Muscle layer of colon (tissue), 2 donors: ENCODE results near the gene CGNL1.

Source experiments
- H3K27ac ChIP-seq: one replicate; pipeline ENCODE4 v1.7.0; 2013; ENCODE audit warnings: low read depth, mild to moderate bottlenecking, low read length, moderate library complexity
- H3K27me3 ChIP-seq, 2 donors: one replicate each; pipeline ENCODE4 v1.7.0; 2013; ENCODE audit warnings: low read length in 2 of 2, mild to moderate bottlenecking in 2 of 2; ENCODE audit not compliant: insufficient read depth in 2 of 2, control insufficient read depth in 1 of 2
- H3K36me3 ChIP-seq: one replicate; pipeline ENCODE4 v1.7.0; 2013; ENCODE audit warnings: mild to moderate bottlenecking, low read length; ENCODE audit not compliant: insufficient read depth
- H3K4me1 ChIP-seq: one replicate; pipeline ENCODE4 v1.7.0; 2013; ENCODE audit warnings: mild to moderate bottlenecking, low read length; ENCODE audit not compliant: insufficient read depth
- H3K4me3 ChIP-seq, 2 donors: one replicate each; pipeline ENCODE4 v1.7.0; 2013; ENCODE audit warnings: low read length in 2 of 2, low read depth in 1 of 2, mild to moderate bottlenecking in 1 of 2, moderate library complexity in 1 of 2
- H3K9ac ChIP-seq: one replicate; pipeline ENCODE4 v1.7.0; 2013; ENCODE audit warnings: low read length
- H3K9me3 ChIP-seq: one replicate; pipeline ENCODE4 v1.7.0; 2013; ENCODE audit warnings: mild to moderate bottlenecking, low read length
- donor health status: abdominal sarcoma.
- donor health status: Adenocarcinoma of cecum.

CGNL1 gene

GRCh38 chr15:57533448-57533799 is 157.1 kb downstream of the CGNL1 start:
- H3K9me3 ChIP-seq = no peaks in the 10 kb centered on the region
- peaks cover 8% of the 10 kb centered on the region for H3K4me1 ChIP-seq
- no peak overlapping the region for H3K27ac ChIP-seq
- no peak overlapping the region for H3K4me3 ChIP-seq
- peaks cover 0 to 6% of the 10 kb centered on the region in 2 donors for H3K27me3 ChIP-seq
- no peak overlapping the region for H3K9ac ChIP-seq
- H3K36me3 ChIP-seq = no peaks in the 10 kb centered on the region

GRCh38 chr15:57534281-57534680 is 158.0 kb downstream of the CGNL1 start:
- Histone ChIP-seq H3K9ac (no peak overlapping the region), H3K27me3 (peaks cover 0 to 6% of the 10 kb centered on the region in 2 donors), H3K4me1 (peaks cover 8% of the 10 kb centered on the region), H3K9me3 (no peaks in the 10 kb centered on the region), H3K27ac (no peak overlapping the region), H3K36me3 (no peaks in the 10 kb centered on the region), H3K4me3 (no peak overlapping the region)

GRCh38 chr15:57537072-57537471 is 160.8 kb downstream of the CGNL1 start:
- H3K4me1 ChIP-seq = no peaks in the 10 kb centered on the region
- peaks cover 0 to 6% of the 10 kb centered on the region in 2 donors for H3K27me3 ChIP-seq
- H3K4me3 ChIP-seq = no peak overlapping the region
- no peak overlapping the region for H3K9ac ChIP-seq
- no peaks in the 10 kb centered on the region for H3K36me3 ChIP-seq
- H3K9me3 ChIP-seq = no peaks in the 10 kb centered on the region
- H3K27ac ChIP-seq = no peak overlapping the region

GRCh38 chr15:57537488-57538264 is 161.4 kb downstream of the CGNL1 start:
- no peaks in the 10 kb centered on the region for H3K9me3 ChIP-seq
- no peak overlapping the region for H3K4me3 ChIP-seq
- no peak overlapping the region for H3K27ac ChIP-seq
- no peaks in the 10 kb centered on the region for H3K4me1 ChIP-seq
- H3K36me3 ChIP-seq = no peaks in the 10 kb centered on the region
- peaks cover 0 to 6% of the 10 kb centered on the region in 2 donors for H3K27me3 ChIP-seq
- no peak overlapping the region for H3K9ac ChIP-seq

- Histone ChIP-seq H3K4me1 (no peaks in the 10 kb centered on the region), H3K9ac (no peak overlapping the region), H3K27me3 (peaks cover 0 to 6% of the 10 kb centered on the region in 2 donors), H3K4me3 (no peak overlapping the region), H3K27ac (no peak overlapping the region), H3K36me3 (no peaks in the 10 kb centered on the region), H3K9me3 (no peaks in the 10 kb centered on the region)
Measured at GRCh38 chr15:57538265-57538529, 161.9 kb downstream of the CGNL1 start.

- Histone ChIP-seq H3K27me3 (peaks cover 0 to 6% of the 10 kb centered on the region in 2 donors), H3K27ac (no peak overlapping the region), H3K4me3 (no peak overlapping the region), H3K9me3 (no peaks in the 10 kb centered on the region), H3K4me1 (no peaks in the 10 kb centered on the region), H3K36me3 (no peaks in the 10 kb centered on the region), H3K9ac (no peak overlapping the region)
Measured at GRCh38 chr15:57538821-57539220, 162.5 kb downstream of the CGNL1 start.

- Histone ChIP-seq H3K9ac (no peak overlapping the region), H3K27ac (no peak overlapping the region), H3K4me3 (no peak overlapping the region), H3K4me1 (no peaks in the 10 kb centered on the region), H3K36me3 (no peaks in the 10 kb centered on the region), H3K27me3 (peaks cover 0 to 6% of the 10 kb centered on the region in 2 donors), H3K9me3 (no peaks in the 10 kb centered on the region)
Measured at GRCh38 chr15:57540211-57540610, 163.9 kb downstream of the CGNL1 start.

GRCh38 chr15:57540736-57541135 is 164.4 kb downstream of the CGNL1 start:
- Histone ChIP-seq H3K9me3 (no peaks in the 10 kb centered on the region), H3K4me1 (no peaks in the 10 kb centered on the region), H3K27me3 (peaks cover 0 to 2% of the 10 kb centered on the region in 2 donors), H3K36me3 (no peaks in the 10 kb centered on the region), H3K9ac (no peak overlapping the region), H3K27ac (no peak overlapping the region), H3K4me3 (no peak overlapping the region)

- Histone ChIP-seq H3K27me3 (no peaks in the 10 kb centered on the region), H3K36me3 (no peaks in the 10 kb centered on the region), H3K4me1 (no peaks in the 10 kb centered on the region), H3K9me3 (no peaks in the 10 kb centered on the region), H3K27ac (no peak overlapping the region), H3K9ac (no peak overlapping the region), H3K4me3 (no peak overlapping the region)
Measured at GRCh38 chr15:57541271-57541670, 165.0 kb downstream of the CGNL1 start.

GRCh38 chr15:57541805-57542504 is 165.7 kb downstream of the CGNL1 start:
- no peaks in the 10 kb centered on the region for H3K9me3 ChIP-seq
- no peaks in the 10 kb centered on the region for H3K36me3 ChIP-seq
- no peak overlapping the region for H3K4me3 ChIP-seq
- no peaks in the 10 kb centered on the region for H3K4me1 ChIP-seq
- H3K27ac ChIP-seq = no peak overlapping the region
- no peaks in the 10 kb centered on the region for H3K27me3 ChIP-seq
- no peak overlapping the region for H3K9ac ChIP-seq

- Histone ChIP-seq H3K4me3 (no peak overlapping the region), H3K27me3 (no peaks in the 10 kb centered on the region), H3K36me3 (no peaks in the 10 kb centered on the region), H3K9ac (no peak overlapping the region), H3K27ac (no peak overlapping the region), H3K4me1 (no peaks in the 10 kb centered on the region), H3K9me3 (no peaks in the 10 kb centered on the region)
Measured at GRCh38 chr15:57542505-57542817, 166.2 kb downstream of the CGNL1 start.
